Activated CD8-positive, alpha-beta memory T cell treated with anti-CD3 and anti-CD28 coated beads for 24 hours (primary cell): ENCODE results near the gene TTLL10.

Experiments used
- DNase-seq: peaks from one replicate; pipeline ENCODE4 v3.0.0-alpha.2; 2020

The TTLL10 gene

DNA sequence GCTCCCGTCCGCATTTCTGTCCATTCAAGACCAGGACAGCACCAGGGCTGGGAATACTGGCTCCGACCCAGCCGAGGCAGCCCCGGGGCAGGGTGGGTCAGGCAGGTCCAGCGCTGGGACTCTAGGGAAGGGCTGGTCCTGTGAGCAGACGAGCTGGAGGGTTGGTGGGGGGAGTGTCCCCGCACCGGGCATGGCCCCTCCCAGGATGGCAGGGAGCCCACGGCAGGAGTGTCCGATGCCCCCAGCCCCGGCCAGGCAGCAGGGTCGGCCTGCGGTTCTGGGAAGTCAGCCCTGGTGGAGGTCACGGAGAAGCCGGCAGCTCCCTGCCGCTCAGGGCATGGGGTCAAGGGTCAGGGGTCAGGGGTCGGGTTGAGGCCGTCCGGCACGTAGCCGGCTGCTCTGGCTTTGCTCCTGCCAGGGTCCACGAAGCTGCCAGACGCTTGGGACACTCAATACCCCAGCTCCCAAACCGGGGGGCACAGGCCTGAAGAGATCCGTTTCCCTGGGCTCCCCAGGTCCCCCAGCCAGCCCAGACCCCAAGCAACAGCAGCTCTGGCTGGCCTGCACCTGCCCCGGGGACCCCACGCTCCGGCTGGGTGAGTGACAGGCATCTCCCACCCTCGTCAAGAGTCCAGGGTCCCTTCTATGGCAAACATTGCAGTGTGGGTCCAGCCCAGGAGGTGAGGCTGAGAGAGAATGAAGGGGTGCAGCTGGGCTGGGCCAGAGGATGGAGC is 66.1 kb downstream of the TTLL10 start:
- DNase-seq, result no peak

DNA sequence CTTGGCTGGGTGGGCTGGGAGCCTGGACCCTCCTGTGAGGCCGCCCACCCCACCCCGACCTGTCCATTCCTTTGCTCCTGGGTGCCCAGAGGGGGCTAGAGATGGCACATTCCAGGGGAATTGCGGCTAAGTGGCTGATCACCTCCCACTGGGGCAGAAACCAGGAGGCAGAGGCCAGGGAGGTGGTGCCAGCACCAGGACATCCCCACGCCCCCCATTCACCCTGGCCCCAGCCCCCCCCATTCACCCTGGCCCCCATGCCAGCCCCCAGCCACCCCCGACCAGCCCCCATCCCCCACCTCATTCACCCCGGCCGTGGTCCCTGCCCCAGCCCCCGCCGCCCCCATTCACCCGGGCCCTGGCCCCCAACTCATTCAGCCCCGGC is 66.7 kb downstream of the TTLL10 start:
- no peak for DNase-seq

DNA sequence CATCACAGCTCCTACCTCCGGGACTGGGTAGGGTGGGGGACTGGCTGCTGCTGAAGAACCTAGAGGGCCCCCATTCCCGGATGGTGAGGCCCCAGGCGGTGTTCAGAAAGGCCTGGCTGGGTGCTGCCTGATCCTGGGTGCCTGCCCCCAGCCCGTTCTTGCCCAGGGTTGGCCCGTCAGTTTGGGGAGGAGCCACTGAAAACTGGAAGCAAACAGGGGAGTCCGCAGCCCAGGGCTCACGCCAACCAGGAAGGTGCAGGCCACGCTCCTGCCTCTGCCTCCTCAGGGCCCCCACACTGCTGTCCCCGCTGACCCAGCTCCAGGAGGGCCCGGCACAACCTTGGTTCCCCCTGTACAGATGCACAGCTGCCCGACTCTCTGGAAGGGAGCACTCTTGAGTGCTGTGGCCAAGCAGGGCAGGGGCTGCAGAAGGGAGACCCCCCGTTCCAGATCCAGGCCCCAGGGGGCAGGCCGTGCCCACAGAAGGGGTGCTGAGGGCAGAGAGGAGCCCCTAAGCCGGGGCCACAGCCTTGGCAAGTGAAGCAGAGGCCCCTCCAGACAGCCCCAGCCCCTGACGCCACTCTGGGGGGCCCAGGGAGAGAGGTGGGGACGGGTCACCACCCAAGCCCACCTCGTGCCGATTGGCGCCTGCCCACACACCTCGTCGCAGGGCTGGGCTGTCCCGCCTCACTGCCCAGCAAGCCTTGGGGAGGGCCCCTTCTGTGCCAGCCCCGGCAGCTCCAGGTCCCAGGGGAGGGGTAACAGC is 67.3 kb downstream of the TTLL10 start:
- no peak for DNase-seq

- DNase-seq, result no peak
Observed at GRCh38 chr1:1241588-1242219, 68.0 kb downstream of the TTLL10 start.

DNA sequence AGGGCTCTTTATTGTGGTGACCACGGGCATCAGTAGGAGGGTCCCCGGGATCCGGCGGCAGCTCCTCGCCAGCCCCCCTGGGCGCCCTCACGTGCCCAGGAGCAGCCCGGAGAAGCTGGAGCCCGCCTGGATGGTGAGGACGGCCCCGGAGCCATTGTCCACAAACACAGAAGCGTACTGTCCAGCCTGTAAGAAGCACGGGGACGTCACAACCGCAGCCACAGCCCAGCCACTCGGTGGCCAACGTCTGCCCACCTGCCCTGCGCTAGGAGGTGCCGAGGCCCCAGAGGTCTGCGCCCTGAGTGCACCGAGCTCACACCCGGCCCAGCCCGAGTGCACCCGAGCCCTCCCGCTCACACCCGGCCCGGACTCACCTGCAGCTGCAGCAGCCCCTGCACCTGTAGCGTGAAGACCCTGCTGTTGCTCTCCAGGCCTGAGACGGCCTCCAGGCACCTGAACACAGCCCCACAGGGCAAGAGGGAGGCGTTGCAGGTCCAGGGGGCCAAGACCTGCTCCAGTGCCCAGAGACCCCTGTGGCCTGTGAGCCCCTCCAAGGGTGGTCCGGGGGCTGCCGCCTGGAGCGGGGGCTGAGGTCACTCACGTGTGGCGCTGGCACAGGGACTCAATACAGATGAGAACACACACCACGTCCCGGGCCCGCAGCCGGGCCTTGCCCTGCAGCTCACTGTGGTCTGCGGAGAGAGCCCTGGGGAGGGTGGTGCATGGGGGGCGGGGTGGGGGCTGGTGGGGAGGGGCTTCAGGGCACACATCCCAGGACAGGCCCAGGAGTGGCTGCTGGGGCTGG is 69.0 kb downstream of the TTLL10 start:
- no peak for DNase-seq

DNA sequence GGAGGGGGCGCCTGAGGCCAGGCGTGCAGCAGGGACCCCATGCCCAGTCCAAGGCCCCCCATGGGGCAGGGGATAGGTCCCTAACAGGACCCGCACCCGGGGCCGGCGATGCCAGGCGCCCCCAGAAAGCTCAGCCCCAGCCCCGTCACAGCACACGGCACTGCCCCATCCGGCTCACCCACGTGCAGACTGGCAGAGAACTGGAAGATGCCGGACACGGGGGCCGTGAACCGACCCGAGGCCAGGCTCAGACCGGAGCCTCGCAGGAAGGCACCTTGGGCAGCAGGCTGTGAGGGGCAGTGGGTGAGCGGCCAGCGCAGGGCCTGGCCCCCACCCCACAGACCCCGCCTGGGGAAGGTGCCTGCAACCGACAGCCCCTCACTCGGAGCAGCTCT is 69.6 kb downstream of the TTLL10 start:
- DNase-seq, result no peak

GRCh38 chr1:1243807-1244191 is 70.1 kb downstream of the TTLL10 start:
- no peak for DNase-seq

DNA sequence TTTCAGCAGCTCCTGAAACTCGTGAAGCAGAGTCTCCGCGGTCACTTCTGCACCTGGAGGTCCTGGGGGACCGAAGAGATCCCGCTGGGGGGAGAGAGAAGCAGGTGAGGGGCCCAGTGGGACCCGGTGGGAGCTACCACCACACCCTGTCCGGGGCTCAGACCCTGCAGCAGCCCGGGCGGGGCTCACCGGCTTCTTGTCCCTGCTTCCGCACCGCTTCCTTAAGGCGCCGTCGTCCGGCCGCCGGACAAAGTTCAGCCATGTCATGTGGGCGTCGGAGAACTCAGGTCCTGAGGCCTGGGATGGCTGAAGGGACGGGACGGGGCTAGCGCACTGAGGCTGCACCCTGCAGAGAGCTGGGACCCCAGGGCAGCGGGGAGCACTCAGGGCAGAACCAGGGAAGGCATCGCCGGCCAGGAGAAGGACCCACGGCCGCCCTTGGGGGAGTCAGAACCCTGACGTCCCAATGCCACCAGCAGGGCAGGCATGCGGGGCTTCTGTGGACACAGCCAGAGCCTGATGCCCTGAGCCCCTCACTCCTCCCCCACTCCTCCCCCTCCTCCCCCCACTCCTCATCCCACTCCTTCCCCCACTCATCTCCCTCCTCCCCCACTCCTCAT is 70.6 kb downstream of the TTLL10 start:
- DNase-seq, result no peak

DNA sequence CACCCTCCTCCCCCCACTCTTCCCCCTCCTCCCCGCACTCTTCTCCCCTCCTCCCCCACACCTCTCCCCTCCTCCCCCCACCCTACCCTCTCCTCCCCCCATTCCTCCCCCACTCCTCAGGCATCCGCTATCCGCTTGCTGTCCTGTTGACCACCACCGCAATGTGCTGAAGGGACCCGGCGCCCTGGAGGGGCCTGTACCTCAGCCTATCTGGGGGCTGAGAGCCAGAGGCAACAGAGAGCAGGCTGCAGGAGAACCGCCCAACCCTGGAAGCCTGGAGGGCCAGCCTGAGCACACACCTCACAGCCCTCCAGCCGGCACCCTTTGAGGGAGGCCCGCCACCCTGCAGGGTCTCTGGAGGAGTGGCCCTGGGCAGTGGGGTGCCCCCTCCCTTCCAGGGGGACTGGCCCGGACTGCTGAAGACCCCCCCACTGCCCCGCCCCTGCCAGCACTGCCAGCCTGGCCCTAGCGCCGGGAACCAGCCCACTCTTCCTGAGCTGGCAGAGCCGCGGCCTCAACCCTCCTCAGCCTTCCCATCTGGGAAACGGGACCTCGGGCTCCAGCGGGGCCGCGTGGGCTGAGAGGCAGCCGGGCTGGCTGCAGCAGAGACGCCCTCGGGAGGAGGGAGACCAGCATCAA is 71.6 kb downstream of the TTLL10 start:
- no peak for DNase-seq

GRCh38 chr1:1245817-1246576 is 72.3 kb downstream of the TTLL10 start:
- DNase-seq, result no peak

DNA sequence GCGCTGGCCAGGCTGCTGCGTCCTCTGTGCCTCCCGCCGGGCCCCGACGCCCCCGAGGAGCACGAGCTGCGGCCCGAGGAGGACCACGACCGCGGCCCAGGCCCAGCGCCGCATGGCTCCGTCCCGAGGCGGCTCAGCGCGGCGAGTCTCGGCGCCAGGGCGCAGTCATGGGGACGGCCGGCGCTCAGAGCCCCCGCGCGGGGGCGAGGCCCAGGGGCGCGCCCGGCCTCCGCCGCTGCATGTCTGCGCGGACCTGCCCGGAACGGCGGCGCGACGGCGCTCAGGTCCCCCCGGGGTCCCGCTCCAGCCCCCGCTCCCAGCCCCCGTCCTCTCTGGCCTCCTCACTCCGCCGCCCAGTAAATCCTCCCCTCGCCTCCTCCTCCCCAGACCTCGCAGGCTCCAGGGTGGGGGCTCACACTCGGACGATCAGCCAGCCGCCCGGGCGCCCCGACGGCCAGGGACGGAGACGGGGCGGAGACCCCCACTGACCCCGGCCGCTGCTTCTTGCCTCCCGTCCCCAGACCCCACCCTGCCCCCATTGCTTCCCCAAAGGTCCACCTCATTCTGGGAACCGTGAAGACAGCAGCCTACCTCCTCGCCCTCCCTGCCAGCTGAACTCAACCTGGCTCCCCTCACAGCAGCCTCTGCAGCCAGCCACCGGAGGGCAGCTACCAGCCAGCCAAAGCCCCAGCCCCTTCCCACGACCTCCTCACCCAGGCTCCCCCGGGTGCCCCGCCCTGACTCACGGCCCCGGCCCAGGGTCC is 73.1 kb downstream of the TTLL10 start, which contains the start of gene C1QTNF12:
Gene C1QTNF12, minus strand, starts transcription at position 146 of the 764 bp plus-strand sequence. Its CDS starts 32 bp downstream, at position 114.
- no peak for DNase-seq

GRCh38 chr1:1247341-1247913 is 73.7 kb downstream of the TTLL10 start:
- no peak for DNase-seq
